Measurements from ENCODE around the gene SLC66A1.

The SLC66A1 gene

GRCh38 chr1:19333587-19334354 is 21.6 kb downstream of the SLC66A1 start:
- no peak overlapping the region for H3K4me3 ChIP-seq (ENCODE audit: low read depth, low read length, poor library complexity, severe bottlenecking)
- TF ChIP-seq EZH2 (IDR thresholded peaks at IDR 0.05; ENCODE audit: borderline replicate concordance, low read length), result no peak
- TF ChIP-seq, protein P1, sequence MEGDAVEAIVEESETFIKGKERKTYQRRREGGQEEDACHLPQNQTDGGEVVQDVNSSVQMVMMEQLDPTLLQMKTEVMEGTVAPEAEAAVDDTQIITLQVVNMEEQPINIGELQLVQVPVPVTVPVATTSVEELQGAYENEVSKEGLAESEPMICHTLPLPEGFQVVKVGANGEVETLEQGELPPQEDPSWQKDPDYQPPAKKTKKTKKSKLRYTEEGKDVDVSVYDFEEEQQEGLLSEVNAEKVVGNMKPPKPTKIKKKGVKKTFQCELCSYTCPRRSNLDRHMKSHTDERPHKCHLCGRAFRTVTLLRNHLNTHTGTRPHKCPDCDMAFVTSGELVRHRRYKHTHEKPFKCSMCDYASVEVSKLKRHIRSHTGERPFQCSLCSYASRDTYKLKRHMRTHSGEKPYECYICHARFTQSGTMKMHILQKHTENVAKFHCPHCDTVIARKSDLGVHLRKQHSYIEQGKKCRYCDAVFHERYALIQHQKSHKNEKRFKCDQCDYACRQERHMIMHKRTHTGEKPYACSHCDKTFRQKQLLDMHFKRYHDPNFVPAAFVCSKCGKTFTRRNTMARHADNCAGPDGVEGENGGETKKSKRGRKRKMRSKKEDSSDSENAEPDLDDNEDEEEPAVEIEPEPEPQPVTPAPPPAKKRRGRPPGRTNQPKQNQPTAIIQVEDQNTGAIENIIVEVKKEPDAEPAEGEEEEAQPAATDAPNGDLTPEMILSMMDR (IDR thresholded peaks at IDR 0.05; ENCODE audit: low read length), result no peak
- H3F3A ChIP-seq (ENCODE audit: insufficient read depth, low read length), result no peaks in the 10 kb centered on the region
- no peaks in the 10 kb centered on the region for H3K9me3 ChIP-seq (ENCODE audit: low read length)
- no peak overlapping the region for H3K4me2 ChIP-seq (ENCODE audit: low read length)
- no peaks in the 10 kb centered on the region for H3K9me2 ChIP-seq (ENCODE audit: low read depth, low read length)
- H3K79me2 ChIP-seq (ENCODE audit: insufficient read depth, low read length), result no peaks in the 10 kb centered on the region
- no peak overlapping the region for H3K27ac ChIP-seq (ENCODE audit: low read depth, low read length, poor library complexity, severe bottlenecking)
- no peak overlapping the region for H2AFZ ChIP-seq (ENCODE audit: low read length)
- no peaks in the 10 kb centered on the region for H4K20me1 ChIP-seq (ENCODE audit: insufficient read depth, low read length)
- H3K9ac ChIP-seq (ENCODE audit: low read length), result no peak overlapping the region
- no peaks in the 10 kb centered on the region for H3K36me3 ChIP-seq (ENCODE audit: insufficient read depth, low read length)
- no peaks in the 10 kb centered on the region for H3K27me3 ChIP-seq (ENCODE audit: insufficient read depth, low read length)
- no peaks in the 10 kb centered on the region for H3K4me1 ChIP-seq (ENCODE audit: insufficient read depth, low read length, severe bottlenecking)

DNA sequence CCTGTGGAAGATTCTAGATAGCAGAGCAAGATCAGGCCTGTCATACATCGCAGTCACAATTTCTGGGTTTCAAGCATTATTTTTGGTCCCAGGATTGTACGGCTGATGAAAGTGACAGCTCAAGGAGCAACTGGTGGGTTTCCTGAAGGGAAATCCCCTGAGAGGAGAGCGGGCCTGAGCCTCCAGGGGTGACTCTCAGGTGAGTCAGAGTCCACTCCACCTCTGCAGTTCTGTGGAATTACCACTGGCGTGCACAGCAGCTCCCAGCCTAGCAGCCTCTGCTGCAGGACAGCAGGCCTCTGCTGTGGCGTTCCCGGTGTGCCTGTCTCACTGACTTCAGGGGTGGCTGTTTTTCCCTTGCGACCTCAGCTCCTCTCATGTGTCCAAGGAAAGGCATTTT is 24.4 kb downstream of the SLC66A1 start:
- Histone ChIP-seq H3K9ac (ENCODE audit: low read length) (no peak overlapping the region), H4K20me1 (ENCODE audit: insufficient read depth, low read length) (no peaks in the 10 kb centered on the region), H3K4me2 (ENCODE audit: low read length) (no peak overlapping the region), H3K36me3 (ENCODE audit: insufficient read depth, low read length) (peaks cover 4% of the 10 kb centered on the region; the same call in 1 of the 2 replicates), H2AFZ (ENCODE audit: low read length) (no peak overlapping the region), H3K27ac (ENCODE audit: low read depth, low read length, poor library complexity, severe bottlenecking) (no peak overlapping the region), H3F3A (ENCODE audit: insufficient read depth, low read length) (no peaks in the 10 kb centered on the region), H3K4me1 (ENCODE audit: insufficient read depth, low read length, severe bottlenecking) (no peaks in the 10 kb centered on the region), H3K27me3 (ENCODE audit: insufficient read depth, low read length) (no peaks in the 10 kb centered on the region), H3K9me3 (ENCODE audit: low read length) (no peaks in the 10 kb centered on the region), H3K4me3 (ENCODE audit: low read depth, low read length, poor library complexity, severe bottlenecking) (no peak overlapping the region), H3K9me2 (ENCODE audit: low read depth, low read length) (no peaks in the 10 kb centered on the region), H3K79me2 (ENCODE audit: insufficient read depth, low read length) (no peaks in the 10 kb centered on the region)
- TF ChIP-seq EZH2 (IDR thresholded peaks at IDR 0.05; ENCODE audit: borderline replicate concordance, low read length), result no peak
- TF ChIP-seq, protein P1 (IDR thresholded peaks at IDR 0.05; ENCODE audit: low read length), result no peak

GRCh38 chr1:19337289-19337688 is 25.2 kb downstream of the SLC66A1 start:
- H3K9me3 ChIP-seq (ENCODE audit: low read length), result no peaks in the 10 kb centered on the region
- H3K4me3 ChIP-seq (ENCODE audit: low read depth, low read length, poor library complexity, severe bottlenecking), result no peak overlapping the region
- H2AFZ ChIP-seq (ENCODE audit: low read length), result no peak overlapping the region
- no peaks in the 10 kb centered on the region for H3K4me1 ChIP-seq (ENCODE audit: insufficient read depth, low read length, severe bottlenecking)
- H3F3A ChIP-seq (ENCODE audit: insufficient read depth, low read length), result no peaks in the 10 kb centered on the region
- peaks cover 4% of the 10 kb centered on the region; the same call in 1 of the 2 replicates for H3K36me3 ChIP-seq (ENCODE audit: insufficient read depth, low read length)
- TF ChIP-seq EZH2 (IDR thresholded peaks at IDR 0.05; ENCODE audit: borderline replicate concordance, low read length), result no peak
- TF ChIP-seq, protein P1 (IDR thresholded peaks at IDR 0.05; ENCODE audit: low read length), result no peak
- H3K79me2 ChIP-seq (ENCODE audit: insufficient read depth, low read length), result no peaks in the 10 kb centered on the region
- no peaks in the 10 kb centered on the region for H3K27me3 ChIP-seq (ENCODE audit: insufficient read depth, low read length)
- H3K27ac ChIP-seq (ENCODE audit: low read depth, low read length, poor library complexity, severe bottlenecking), result no peak overlapping the region
- no peaks in the 10 kb centered on the region for H3K9me2 ChIP-seq (ENCODE audit: low read depth, low read length)
- H3K4me2 ChIP-seq (ENCODE audit: low read length), result no peak overlapping the region
- H4K20me1 ChIP-seq (ENCODE audit: insufficient read depth, low read length), result no peaks in the 10 kb centered on the region
- H3K9ac ChIP-seq (ENCODE audit: low read length), result no peak overlapping the region

All from OCI-LY1 (cell line).